ENCODE measurements around the gene SLC35B2. TPM values are rescaled to one million over a fixed set of nuclear protein-coding genes. Genes with fewer than 3 reads are reported as not detected.

SLC35B2 gene
- total RNA-seq, 1 experiment from 2014 or later, result 28.9 TPM

GRCh38 chr6:44246663-44247337, 10.5 kb downstream of the SLC35B2 start, which contains the start of gene HSP90AB1 (continued):
- TF ChIP-seq ZNF232 (CRISPR knock-in tag; IDR thresholded peaks at IDR 0.05) (peak; percentile 94), ZNF396 (CRISPR knock-in tag; IDR thresholded peaks at IDR 0.05; ENCODE audit: borderline replicate concordance) (no peak), IRF1 (CRISPR knock-in tag; IDR thresholded peaks at IDR 0.05) (no peak), ZNF671 (CRISPR knock-in tag; IDR thresholded peaks at IDR 0.05) (peak; percentile 57; the same call in 1 of the 2 replicates), PRDM15 (CRISPR knock-in tag; IDR thresholded peaks at IDR 0.05) (no peak), CBFB (CRISPR knock-in tag; IDR thresholded peaks at IDR 0.05; ENCODE audit: low read depth) (no peak), E2F1 (CRISPR knock-in tag; IDR thresholded peaks at IDR 0.05) (no peak), TEAD4 (CRISPR knock-in tag; IDR thresholded peaks at IDR 0.05) (no peak), FOXK1 (CRISPR knock-in tag; IDR thresholded peaks at IDR 0.05) (peak; percentile 72), ZNF121 (CRISPR knock-in tag; IDR thresholded peaks at IDR 0.05) (no peak), NFYB (CRISPR knock-in tag; conservative IDR thresholded peaks at IDR 0.05; ENCODE audit: low read depth) (no peak), NR3C1 (CRISPR knock-in tag; conservative IDR thresholded peaks at IDR 0.05; ENCODE audit: low read depth) (no peak), ETV6 (CRISPR knock-in tag; IDR thresholded peaks at IDR 0.05) (peak; percentile 30; the same call in 1 of the 2 replicates), NR1H2 (CRISPR knock-in tag; IDR thresholded peaks at IDR 0.05) (no peak), ZNF281 (CRISPR knock-in tag; IDR thresholded peaks at IDR 0.05) (no peak), ATF2 (CRISPR knock-in tag; IDR thresholded peaks at IDR 0.05; ENCODE audit: borderline replicate concordance, low read depth) (no peak)
- TF ChIP-seq, protein P1, sequence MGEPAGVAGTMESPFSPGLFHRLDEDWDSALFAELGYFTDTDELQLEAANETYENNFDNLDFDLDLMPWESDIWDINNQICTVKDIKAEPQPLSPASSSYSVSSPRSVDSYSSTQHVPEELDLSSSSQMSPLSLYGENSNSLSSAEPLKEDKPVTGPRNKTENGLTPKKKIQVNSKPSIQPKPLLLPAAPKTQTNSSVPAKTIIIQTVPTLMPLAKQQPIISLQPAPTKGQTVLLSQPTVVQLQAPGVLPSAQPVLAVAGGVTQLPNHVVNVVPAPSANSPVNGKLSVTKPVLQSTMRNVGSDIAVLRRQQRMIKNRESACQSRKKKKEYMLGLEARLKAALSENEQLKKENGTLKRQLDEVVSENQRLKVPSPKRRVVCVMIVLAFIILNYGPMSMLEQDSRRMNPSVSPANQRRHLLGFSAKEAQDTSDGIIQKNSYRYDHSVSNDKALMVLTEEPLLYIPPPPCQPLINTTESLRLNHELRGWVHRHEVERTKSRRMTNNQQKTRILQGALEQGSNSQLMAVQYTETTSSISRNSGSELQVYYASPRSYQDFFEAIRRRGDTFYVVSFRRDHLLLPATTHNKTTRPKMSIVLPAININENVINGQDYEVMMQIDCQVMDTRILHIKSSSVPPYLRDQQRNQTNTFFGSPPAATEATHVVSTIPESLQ (CRISPR knock-in tag; IDR thresholded peaks at IDR 0.05), result no peak
- TF ChIP-seq, protein P2, sequence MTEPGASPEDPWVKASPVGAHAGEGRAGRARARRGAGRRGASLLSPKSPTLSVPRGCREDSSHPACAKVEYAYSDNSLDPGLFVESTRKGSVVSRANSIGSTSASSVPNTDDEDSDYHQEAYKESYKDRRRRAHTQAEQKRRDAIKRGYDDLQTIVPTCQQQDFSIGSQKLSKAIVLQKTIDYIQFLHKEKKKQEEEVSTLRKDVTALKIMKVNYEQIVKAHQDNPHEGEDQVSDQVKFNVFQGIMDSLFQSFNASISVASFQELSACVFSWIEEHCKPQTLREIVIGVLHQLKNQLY (CRISPR knock-in tag; IDR thresholded peaks at IDR 0.05), result no peak
- TF ChIP-seq, protein P3, sequence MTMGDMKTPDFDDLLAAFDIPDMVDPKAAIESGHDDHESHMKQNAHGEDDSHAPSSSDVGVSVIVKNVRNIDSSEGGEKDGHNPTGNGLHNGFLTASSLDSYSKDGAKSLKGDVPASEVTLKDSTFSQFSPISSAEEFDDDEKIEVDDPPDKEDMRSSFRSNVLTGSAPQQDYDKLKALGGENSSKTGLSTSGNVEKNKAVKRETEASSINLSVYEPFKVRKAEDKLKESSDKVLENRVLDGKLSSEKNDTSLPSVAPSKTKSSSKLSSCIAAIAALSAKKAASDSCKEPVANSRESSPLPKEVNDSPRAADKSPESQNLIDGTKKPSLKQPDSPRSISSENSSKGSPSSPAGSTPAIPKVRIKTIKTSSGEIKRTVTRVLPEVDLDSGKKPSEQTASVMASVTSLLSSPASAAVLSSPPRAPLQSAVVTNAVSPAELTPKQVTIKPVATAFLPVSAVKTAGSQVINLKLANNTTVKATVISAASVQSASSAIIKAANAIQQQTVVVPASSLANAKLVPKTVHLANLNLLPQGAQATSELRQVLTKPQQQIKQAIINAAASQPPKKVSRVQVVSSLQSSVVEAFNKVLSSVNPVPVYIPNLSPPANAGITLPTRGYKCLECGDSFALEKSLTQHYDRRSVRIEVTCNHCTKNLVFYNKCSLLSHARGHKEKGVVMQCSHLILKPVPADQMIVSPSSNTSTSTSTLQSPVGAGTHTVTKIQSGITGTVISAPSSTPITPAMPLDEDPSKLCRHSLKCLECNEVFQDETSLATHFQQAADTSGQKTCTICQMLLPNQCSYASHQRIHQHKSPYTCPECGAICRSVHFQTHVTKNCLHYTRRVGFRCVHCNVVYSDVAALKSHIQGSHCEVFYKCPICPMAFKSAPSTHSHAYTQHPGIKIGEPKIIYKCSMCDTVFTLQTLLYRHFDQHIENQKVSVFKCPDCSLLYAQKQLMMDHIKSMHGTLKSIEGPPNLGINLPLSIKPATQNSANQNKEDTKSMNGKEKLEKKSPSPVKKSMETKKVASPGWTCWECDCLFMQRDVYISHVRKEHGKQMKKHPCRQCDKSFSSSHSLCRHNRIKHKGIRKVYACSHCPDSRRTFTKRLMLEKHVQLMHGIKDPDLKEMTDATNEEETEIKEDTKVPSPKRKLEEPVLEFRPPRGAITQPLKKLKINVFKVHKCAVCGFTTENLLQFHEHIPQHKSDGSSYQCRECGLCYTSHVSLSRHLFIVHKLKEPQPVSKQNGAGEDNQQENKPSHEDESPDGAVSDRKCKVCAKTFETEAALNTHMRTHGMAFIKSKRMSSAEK (CRISPR knock-in tag; IDR thresholded peaks at IDR 0.05; ENCODE audit: borderline replicate concordance), result 0 out of 2 replicates have a peak, but pooled peaks have one; percentile 30
